Measurements from ENCODE around the gene UNC45A.
A peak's percentile ranks its signal among the peaks of the same experiment; 100 is the strongest.

UNC45A gene

DNA sequence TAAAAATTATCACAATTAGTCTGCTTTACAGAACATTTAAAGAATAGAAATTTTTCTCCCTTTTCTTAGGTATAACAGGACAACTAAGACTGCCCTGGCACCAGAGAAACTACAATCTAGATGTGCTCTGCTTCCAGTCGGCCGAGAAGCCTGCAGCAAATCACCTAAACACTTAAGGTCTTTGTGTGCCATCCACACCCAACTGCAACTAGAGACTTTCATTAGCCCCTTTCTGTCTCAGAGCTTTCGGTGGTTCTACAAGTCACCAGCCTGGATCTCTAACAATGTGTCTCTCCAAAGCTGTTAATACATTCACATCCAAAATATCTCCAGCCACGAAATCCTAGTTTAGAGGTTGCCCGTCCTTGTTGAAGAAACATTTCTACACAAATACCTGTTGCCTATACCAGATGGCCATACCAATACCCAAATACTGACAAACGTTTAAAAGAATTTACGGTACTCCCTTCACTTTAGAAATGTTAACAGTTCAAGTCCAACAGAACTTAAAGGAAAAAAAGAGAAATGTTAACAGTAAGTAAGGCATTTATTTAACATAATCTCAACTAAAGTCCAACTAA lies 52.6 kb downstream of the UNC45A start:
- in situ Hi-C loops (cut with MboI; ENCODE audit: low sequenced_read_pairs, unreplicated experiment): no loop called here
- DNase-seq (ENCODE audit: low spot score): no peak
- TF ChIP-seq, protein P1, sequence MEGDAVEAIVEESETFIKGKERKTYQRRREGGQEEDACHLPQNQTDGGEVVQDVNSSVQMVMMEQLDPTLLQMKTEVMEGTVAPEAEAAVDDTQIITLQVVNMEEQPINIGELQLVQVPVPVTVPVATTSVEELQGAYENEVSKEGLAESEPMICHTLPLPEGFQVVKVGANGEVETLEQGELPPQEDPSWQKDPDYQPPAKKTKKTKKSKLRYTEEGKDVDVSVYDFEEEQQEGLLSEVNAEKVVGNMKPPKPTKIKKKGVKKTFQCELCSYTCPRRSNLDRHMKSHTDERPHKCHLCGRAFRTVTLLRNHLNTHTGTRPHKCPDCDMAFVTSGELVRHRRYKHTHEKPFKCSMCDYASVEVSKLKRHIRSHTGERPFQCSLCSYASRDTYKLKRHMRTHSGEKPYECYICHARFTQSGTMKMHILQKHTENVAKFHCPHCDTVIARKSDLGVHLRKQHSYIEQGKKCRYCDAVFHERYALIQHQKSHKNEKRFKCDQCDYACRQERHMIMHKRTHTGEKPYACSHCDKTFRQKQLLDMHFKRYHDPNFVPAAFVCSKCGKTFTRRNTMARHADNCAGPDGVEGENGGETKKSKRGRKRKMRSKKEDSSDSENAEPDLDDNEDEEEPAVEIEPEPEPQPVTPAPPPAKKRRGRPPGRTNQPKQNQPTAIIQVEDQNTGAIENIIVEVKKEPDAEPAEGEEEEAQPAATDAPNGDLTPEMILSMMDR (IDR thresholded peaks at IDR 0.05; ENCODE audit: borderline replicate concordance, control extremely low read depth, extremely low read depth, insufficient read depth, missing control alignments): no peak

DNA sequence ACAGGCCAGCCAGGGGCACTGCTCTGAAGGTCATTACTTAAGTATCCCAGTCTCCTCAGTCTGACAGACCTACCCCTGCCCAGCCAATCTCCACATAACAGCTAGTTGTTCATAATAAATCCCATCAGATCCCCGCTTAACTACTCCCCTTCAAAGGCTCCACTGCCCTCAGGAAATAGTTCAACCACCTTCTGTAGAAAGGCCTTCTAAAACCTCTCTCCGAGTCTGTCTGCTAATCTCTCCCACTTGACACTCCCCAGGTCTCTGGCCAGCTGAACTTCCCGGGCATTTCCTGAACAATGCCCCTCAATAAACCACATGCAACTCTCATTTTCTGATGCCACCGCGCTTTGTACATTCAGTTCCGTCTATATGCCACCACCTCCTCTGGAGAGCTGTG lies 53.2 kb downstream of the UNC45A start:
- TF ChIP-seq, protein P1 (IDR thresholded peaks at IDR 0.05; ENCODE audit: borderline replicate concordance, control extremely low read depth, extremely low read depth, insufficient read depth, missing control alignments): no peak
- in situ Hi-C loops (cut with MboI; ENCODE audit: low sequenced_read_pairs, unreplicated experiment): no loop called here
- DNase-seq (ENCODE audit: low spot score): no peak

DNA sequence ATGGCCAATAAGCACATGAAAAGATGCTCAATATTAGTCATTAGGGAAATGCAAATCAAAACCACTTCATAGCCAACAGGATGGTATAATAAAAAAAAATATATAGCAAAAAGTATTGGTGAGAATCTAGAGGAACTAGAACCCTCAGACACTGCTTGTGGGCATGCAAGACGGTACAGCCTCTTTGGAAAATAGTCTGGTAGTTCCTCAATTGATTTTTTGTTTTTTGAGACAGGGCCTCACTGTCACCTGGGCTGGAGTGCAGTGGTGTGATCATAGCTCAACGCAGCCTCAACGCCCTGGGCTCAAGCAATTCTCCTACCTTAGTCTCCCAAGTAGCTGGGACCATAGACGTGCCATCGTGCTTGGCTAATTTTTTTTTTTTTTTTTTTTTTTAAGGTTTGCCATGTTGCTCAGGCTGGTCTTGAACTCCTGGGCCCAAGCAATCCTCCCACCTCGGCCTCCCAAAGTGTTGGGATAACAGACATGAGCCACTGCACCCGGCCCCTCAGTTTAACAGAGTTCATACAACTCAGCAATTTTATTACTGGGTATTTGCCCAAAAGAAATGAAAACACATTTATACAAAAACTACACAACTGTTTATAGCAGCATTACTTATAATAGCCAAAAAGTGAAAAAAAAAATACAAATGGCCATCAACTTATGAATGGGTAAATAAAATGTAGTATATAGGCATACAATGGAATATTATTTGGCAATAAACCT lies 54.1 kb downstream of the UNC45A start:
- TF ChIP-seq, protein P1 (IDR thresholded peaks at IDR 0.05; ENCODE audit: borderline replicate concordance, control extremely low read depth, extremely low read depth, insufficient read depth, missing control alignments): no peak

DNA sequence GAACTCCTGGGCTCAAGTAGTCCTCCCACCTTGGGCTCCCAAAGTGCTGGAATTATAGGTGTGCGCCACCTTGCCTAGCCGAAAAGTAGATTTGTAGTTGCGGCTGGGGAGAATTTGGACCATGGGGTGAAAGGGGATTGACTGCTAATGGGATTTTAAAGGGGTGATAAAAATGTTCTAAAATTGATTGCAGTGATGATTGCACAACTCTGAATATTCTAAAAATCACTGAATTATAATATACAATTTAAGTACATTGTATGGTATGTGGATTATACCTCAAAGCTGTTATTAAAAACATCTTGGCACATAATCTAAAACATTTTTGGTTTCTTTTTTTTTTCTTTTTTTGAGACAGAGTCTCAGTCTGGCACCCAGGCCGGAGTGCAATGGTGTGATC lies 55.4 kb downstream of the UNC45A start:
- TF ChIP-seq, protein P1 (IDR thresholded peaks at IDR 0.05; ENCODE audit: borderline replicate concordance, control extremely low read depth, extremely low read depth, insufficient read depth, missing control alignments): no peak
- no peak for DNase-seq (ENCODE audit: low spot score)
- in situ Hi-C loops (cut with MboI; ENCODE audit: low sequenced_read_pairs, unreplicated experiment): no loop called here

More for the DNA sequence above, 54.1 kb downstream of the UNC45A start:
- in situ Hi-C loops (cut with MboI; ENCODE audit: low sequenced_read_pairs, unreplicated experiment): no loop called here
- DNase-seq (ENCODE audit: low spot score): no peak

DNA sequence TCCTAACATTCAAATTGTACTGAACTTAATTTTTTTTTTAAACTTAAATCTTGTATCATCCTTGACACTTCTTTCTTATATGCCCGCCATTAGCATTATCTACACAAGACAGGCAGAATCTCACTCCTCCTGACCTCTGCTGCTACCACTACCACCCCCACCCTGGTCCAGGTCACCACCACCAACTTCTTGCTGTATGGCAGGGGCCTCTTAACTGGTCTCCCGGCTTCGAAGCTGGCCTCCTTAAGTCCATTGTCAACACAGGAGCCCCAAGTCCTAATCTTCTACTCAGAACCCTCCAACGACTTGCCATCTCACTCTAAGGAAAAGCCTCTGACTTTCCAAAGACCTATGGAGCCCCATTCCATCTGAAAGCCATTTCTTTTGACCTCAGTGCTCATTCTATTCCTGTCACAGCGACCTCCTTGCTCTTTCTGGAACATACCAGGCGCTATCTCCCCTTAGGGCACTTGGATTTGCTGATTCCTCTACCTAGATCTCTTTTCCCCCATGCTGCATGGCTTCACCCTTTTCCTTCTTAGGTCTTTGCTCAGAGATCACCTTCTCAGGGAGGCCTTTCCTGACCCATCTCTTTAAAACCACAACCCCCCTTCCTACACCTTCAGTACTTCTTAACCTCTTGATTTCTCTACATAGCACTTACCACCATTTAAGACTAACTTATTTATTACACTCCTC lies 56.7 kb downstream of the UNC45A start:
- DNase-seq (ENCODE audit: low spot score): no peak
- TF ChIP-seq, protein P1 (IDR thresholded peaks at IDR 0.05; ENCODE audit: borderline replicate concordance, control extremely low read depth, extremely low read depth, insufficient read depth, missing control alignments): no peak
- in situ Hi-C loops (cut with MboI; ENCODE audit: low sequenced_read_pairs, unreplicated experiment): no loop called here

DNA sequence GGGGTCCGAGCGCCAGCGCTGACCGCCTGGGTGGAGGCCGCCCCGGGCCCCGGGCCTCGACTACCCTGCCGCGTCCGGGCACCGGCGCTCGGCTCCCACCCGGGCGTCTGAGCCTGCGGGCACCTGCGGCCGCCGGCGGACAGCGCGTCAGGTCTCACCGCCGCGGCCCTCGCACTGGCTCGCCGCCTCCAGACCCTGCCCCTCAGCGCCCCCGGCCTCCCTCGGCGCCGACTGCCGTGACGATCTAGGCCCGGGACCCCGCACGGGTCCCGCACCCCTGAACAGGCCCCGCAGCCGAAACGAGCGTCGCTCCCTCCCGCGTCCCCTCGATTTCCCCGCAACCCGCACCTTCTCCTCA lies 59.0 kb downstream of the UNC45A start:
- peak; percentile 48 for DNase-seq (ENCODE audit: low spot score)
- in situ Hi-C loops (cut with MboI; ENCODE audit: low sequenced_read_pairs, unreplicated experiment): no loop called here

More for the DNA sequence above, 59.0 kb downstream of the UNC45A start:
- TF ChIP-seq, protein P1 (IDR thresholded peaks at IDR 0.05; ENCODE audit: borderline replicate concordance, control extremely low read depth, extremely low read depth, insufficient read depth, missing control alignments): no peak
